Measurements from ENCODE around the gene PHACTR1. TPM values are rescaled to one million over a fixed set of nuclear protein-coding genes. Genes with fewer than 3 reads are reported as not detected.
A peak's percentile ranks its signal among the peaks of the same experiment; 100 is the strongest.
"Not testable (repeated sequence)": the region's sequence is repeated elsewhere in the genome, so short reads cannot be mapped to it uniquely, and the experiment has no call there.

The PHACTR1 gene
- total and polyA plus RNA-seq, 5 experiments from 2014 or later, result 0.07 to 3.0 (median 0.70) TPM

GRCh38 chr6:12751694-12752325, 35.2 kb downstream of the PHACTR1 start:
- DNase-seq, result peak in 3 of 10 donors; percentile 0 to 18 (median 10)
- peaks cover 37 to 60% (median 49%) of the 10 kb centered on the region in 5 donors for H3K27me3 Mint-ChIP-seq
- no peak for ATAC-seq
- H3K4me1 Mint-ChIP-seq, result peaks cover 0 to 4% (median 3%) of the 10 kb centered on the region in 4 donors
- H3K36me3 Mint-ChIP-seq, result peaks cover 0 to 22% (median 3%) of the 10 kb centered on the region in 3 donors
- no peak overlapping the region for H3K27ac Mint-ChIP-seq
- peaks cover 4 to 22% (median 8%) of the 10 kb centered on the region in 9 donors for H3K9me3 Mint-ChIP-seq
- no peak overlapping the region for H3K4me3 Mint-ChIP-seq
- POLR2A ChIA-PET, result no interaction called here

- peaks cover 0 to 22% (median 3%) of the 10 kb centered on the region in 3 donors for H3K36me3 Mint-ChIP-seq
- H3K9me3 Mint-ChIP-seq, result peaks cover 3 to 30% (median 8%) of the 10 kb centered on the region in 9 donors
- no peak overlapping the region for H3K4me3 Mint-ChIP-seq
- ATAC-seq, result no peak
- peaks cover 29 to 59% (median 45%) of the 10 kb centered on the region in 5 donors for H3K27me3 Mint-ChIP-seq
- POLR2A ChIA-PET, result no interaction called here
- peaks cover 0 to 4% (median 3%) of the 10 kb centered on the region in 4 donors for H3K4me1 Mint-ChIP-seq
- DNase-seq, result no peak
- H3K27ac Mint-ChIP-seq, result no peak overlapping the region
Observed at GRCh38 chr6:12753036-12753435, 36.5 kb downstream of the PHACTR1 start.

GRCh38 chr6:12760226-12760625, 43.7 kb downstream of the PHACTR1 start:
- no peak for ATAC-seq
- no peak for DNase-seq
- H3K4me1 Mint-ChIP-seq, result no peaks in the 10 kb centered on the region
- POLR2A ChIA-PET, result no interaction called here
- H3K4me3 Mint-ChIP-seq, result no peak overlapping the region
- H3K36me3 Mint-ChIP-seq, result peaks cover 0 to 3% (median 0%) of the 10 kb centered on the region in 3 donors
- peaks cover 9 to 25% (median 17%) of the 10 kb centered on the region in 5 donors for H3K27me3 Mint-ChIP-seq
- H3K27ac Mint-ChIP-seq, result no peak overlapping the region
- H3K9me3 Mint-ChIP-seq, result peaks cover 0 to 21% (median 0%) of the 10 kb centered on the region in 9 donors

GRCh38 chr6:12760911-12761310, 44.3 kb downstream of the PHACTR1 start:
- DNase-seq (no peak), ATAC-seq (no peak)
- POLR2A ChIA-PET, result no interaction called here
- Mint-ChIP-seq H3K9me3 (peaks cover 0 to 21% (median 0%) of the 10 kb centered on the region in 9 donors), H3K4me3 (no peak overlapping the region), H3K36me3 (peaks cover 0 to 3% (median 0%) of the 10 kb centered on the region in 3 donors), H3K4me1 (no peaks in the 10 kb centered on the region), H3K27ac (no peak overlapping the region), H3K27me3 (peaks cover 9 to 25% (median 17%) of the 10 kb centered on the region in 5 donors)

GRCh38 chr6:12761376-12762115, 45.0 kb downstream of the PHACTR1 start:
- Mint-ChIP-seq H3K9me3 (peaks cover 0 to 19% (median 0%) of the 10 kb centered on the region in 9 donors), H3K4me3 (no peak overlapping the region), H3K27ac (no peak overlapping the region), H3K27me3 (peaks cover 9 to 23% (median 17%) of the 10 kb centered on the region in 5 donors), H3K36me3 (peaks cover 0 to 3% (median 0%) of the 10 kb centered on the region in 3 donors), H3K4me1 (no peaks in the 10 kb centered on the region)
- DNase-seq (no peak), ATAC-seq (no peak)
- POLR2A ChIA-PET, result no interaction called here

GRCh38 chr6:12762731-12763434, 46.3 kb downstream of the PHACTR1 start:
- H3K27ac Mint-ChIP-seq, H3K36me3 Mint-ChIP-seq, H3K4me1 Mint-ChIP-seq, H3K9me3 Mint-ChIP-seq, DNase-seq, POLR2A ChIA-PET, H3K4me3 Mint-ChIP-seq, ATAC-seq: not testable (repeated sequence)
- H3K27me3 Mint-ChIP-seq, result peaks cover 6 to 13% (median 7%) of the 10 kb centered on the region in 5 donors

GRCh38 chr6:12766365-12766764, 49.8 kb downstream of the PHACTR1 start:
- H3K4me1 Mint-ChIP-seq, result no peaks in the 10 kb centered on the region
- POLR2A ChIA-PET, result no interaction called here
- H3K4me3 Mint-ChIP-seq, result no peak overlapping the region
- H3K36me3 Mint-ChIP-seq, result no peaks in the 10 kb centered on the region
- H3K27ac Mint-ChIP-seq, result no peak overlapping the region
- peaks cover 1 to 17% (median 6%) of the 10 kb centered on the region in 5 donors for H3K27me3 Mint-ChIP-seq
- no peaks in the 10 kb centered on the region for H3K9me3 Mint-ChIP-seq
- DNase-seq, result no peak
- no peak for ATAC-seq

- no peaks in the 10 kb centered on the region for H3K9me3 Mint-ChIP-seq
- ATAC-seq (no peak), DNase-seq (no peak)
- no peaks in the 10 kb centered on the region for H3K36me3 Mint-ChIP-seq
- H3K4me1 Mint-ChIP-seq, result no peaks in the 10 kb centered on the region
- H3K27ac Mint-ChIP-seq, result no peak overlapping the region
- peaks cover 2 to 22% (median 6%) of the 10 kb centered on the region in 5 donors for H3K27me3 Mint-ChIP-seq
- no peak overlapping the region for H3K4me3 Mint-ChIP-seq
- POLR2A ChIA-PET, result no interaction called here
Observed at GRCh38 chr6:12767016-12767415, 50.4 kb downstream of the PHACTR1 start.

GRCh38 chr6:12769556-12770256, 53.1 kb downstream of the PHACTR1 start:
- DNase-seq (no peak), ATAC-seq (no peak)
- no peak overlapping the region for H3K27ac Mint-ChIP-seq
- H3K9me3 Mint-ChIP-seq, result no peaks in the 10 kb centered on the region
- POLR2A ChIA-PET, result no interaction called here
- H3K4me3 Mint-ChIP-seq, result no peak overlapping the region
- H3K4me1 Mint-ChIP-seq, result no peaks in the 10 kb centered on the region
- peaks cover 3 to 29% (median 8%) of the 10 kb centered on the region in 5 donors for H3K27me3 Mint-ChIP-seq
- H3K36me3 Mint-ChIP-seq, result no peaks in the 10 kb centered on the region

GRCh38 chr6:12772416-12772815, 55.8 kb downstream of the PHACTR1 start:
- Mint-ChIP-seq H3K27ac (no peak overlapping the region), H3K4me1 (no peaks in the 10 kb centered on the region), H3K27me3 (peaks cover 3 to 32% (median 9%) of the 10 kb centered on the region in 5 donors), H3K36me3 (no peaks in the 10 kb centered on the region), H3K9me3 (no peaks in the 10 kb centered on the region), H3K4me3 (no peak overlapping the region)
- ATAC-seq, result no peak
- POLR2A ChIA-PET, result no interaction called here
- no peak for DNase-seq

- Mint-ChIP-seq H3K4me3 (no peak overlapping the region), H3K27me3 (peaks cover 5 to 30% (median 14%) of the 10 kb centered on the region in 5 donors), H3K36me3 (no peaks in the 10 kb centered on the region), H3K27ac (no peak overlapping the region), H3K9me3 (no peaks in the 10 kb centered on the region), H3K4me1 (no peaks in the 10 kb centered on the region)
- no peak for DNase-seq
- POLR2A ChIA-PET, result no interaction called here
- ATAC-seq, result no peak
Observed at GRCh38 chr6:12776291-12776690, 59.7 kb downstream of the PHACTR1 start.

- Mint-ChIP-seq H3K36me3 (no peaks in the 10 kb centered on the region), H3K9me3 (no peaks in the 10 kb centered on the region), H3K4me1 (no peaks in the 10 kb centered on the region), H3K27me3 (peaks cover 5 to 26% (median 13%) of the 10 kb centered on the region in 5 donors), H3K27ac (no peak overlapping the region), H3K4me3 (no peak overlapping the region)
- DNase-seq, result no peak
- ATAC-seq, result no peak
- POLR2A ChIA-PET, result no interaction called here
Observed at GRCh38 chr6:12779772-12780171, 63.2 kb downstream of the PHACTR1 start.

All from naive thymus-derived CD8-positive, alpha-beta T cell (primary cell).